GM12873 (cell line): Measurements from ENCODE around the gene STK24.

ENCODE experiments used
- TF ChIP-seq, protein P1 (sequence below): IDR thresholded peaks from 2 replicates; pipeline ENCODE4 v1.5.1; 2012; ENCODE audit warnings: low read depth, mild to moderate bottlenecking, moderate library complexity, low read length, control low read depth; ENCODE audit not compliant: insufficient read depth; ENCODE audit errors: missing control alignments

Gene STK24

DNA sequence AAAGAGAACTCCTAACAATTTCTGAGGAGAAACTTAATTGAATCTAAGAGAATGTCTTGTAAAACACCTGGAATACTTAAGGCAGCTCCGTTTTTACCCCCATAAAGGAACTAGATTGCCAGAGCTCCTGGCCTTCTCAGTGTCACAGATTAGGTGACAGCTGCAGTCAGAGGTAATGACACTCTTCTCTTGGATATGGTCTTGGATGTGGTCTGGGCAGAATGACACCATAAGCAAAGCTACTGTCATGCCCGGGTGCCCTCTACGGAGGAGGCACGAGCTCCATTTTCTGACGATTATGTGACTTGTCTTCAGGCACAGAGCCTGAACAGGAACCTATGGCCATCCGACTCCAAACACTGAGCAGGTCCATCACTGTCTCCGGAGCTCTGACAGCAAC, 46.7 kb downstream of the STK24 start:
- TF ChIP-seq, protein P1, sequence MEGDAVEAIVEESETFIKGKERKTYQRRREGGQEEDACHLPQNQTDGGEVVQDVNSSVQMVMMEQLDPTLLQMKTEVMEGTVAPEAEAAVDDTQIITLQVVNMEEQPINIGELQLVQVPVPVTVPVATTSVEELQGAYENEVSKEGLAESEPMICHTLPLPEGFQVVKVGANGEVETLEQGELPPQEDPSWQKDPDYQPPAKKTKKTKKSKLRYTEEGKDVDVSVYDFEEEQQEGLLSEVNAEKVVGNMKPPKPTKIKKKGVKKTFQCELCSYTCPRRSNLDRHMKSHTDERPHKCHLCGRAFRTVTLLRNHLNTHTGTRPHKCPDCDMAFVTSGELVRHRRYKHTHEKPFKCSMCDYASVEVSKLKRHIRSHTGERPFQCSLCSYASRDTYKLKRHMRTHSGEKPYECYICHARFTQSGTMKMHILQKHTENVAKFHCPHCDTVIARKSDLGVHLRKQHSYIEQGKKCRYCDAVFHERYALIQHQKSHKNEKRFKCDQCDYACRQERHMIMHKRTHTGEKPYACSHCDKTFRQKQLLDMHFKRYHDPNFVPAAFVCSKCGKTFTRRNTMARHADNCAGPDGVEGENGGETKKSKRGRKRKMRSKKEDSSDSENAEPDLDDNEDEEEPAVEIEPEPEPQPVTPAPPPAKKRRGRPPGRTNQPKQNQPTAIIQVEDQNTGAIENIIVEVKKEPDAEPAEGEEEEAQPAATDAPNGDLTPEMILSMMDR, result no peak

DNA sequence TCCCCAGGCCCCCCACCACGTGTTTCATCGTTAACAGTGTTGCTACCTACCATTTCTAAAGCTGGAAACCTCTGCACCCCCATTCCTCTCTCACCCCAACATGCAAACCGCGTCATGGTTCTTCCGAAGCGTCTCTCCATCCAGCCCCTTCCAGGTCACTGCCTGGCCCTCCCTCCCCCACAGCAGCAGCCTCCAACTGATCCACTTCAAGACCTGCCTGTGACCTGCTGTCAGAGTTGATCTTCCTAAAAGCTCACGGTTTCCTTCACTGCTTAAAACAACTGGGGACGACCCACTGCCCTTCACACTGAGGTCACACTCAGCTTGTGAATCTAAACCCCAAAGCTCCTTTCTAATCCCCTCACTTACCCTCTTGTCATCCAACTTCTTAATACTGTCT, 47.7 kb downstream of the STK24 start:
- TF ChIP-seq, protein P1, result no peak

DNA sequence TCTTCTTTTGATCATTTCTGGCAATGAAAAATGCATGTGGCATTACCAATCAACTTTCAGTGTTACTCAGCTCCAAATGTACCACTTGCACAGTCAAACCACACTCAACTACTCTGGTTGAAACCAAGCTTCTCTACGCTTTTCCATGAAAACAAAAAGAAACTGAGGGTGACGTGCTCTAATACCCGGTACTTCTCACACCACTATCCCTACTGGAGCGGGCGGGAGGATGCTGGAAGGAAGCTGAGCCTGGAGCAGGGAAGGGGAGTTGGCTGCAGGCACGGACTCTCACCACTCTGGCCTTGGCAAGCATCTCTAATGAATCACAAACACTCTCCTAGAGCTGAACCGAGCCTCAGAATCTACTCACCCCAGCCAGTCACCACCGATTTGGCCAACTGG, 48.2 kb downstream of the STK24 start:
- TF ChIP-seq, protein P1, result no peak

DNA sequence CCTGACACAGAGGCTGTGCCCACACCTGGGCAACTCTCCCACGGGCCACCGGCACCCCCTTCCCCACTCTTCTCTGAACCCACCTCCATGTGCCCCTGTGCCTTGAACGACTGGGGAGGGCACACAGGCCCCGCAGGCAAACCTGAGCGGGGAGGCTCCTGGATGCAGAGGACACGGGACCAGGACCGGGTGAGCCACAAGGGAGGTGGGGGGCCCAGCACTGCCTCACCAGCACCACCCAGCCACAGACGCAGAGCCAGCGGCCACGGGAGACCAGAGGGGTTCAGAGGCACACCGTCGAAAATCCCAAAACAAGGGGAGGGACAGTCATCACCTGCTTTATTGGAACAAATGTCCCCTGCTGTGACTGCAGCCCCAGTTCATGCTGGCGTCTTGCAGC, 49.4 kb downstream of the STK24 start:
- TF ChIP-seq, protein P1, result no peak

DNA sequence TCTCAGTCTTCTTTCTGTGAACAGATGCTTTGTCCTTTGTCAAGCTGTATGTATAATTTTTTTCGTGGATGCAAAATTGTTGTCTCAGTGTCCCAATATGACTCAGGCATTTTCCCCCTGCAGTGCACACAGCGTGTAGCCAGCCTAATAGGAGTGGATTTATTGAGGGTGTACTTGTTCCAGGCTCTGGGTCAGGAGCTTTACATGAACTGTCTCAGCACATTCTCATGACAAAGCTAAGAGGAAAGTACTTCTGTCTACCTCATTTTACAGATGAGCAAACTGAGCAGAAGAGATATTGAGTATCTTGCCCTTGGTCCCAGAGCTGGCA, 50.8 kb downstream of the STK24 start:
- TF ChIP-seq, protein P1, result no peak

DNA sequence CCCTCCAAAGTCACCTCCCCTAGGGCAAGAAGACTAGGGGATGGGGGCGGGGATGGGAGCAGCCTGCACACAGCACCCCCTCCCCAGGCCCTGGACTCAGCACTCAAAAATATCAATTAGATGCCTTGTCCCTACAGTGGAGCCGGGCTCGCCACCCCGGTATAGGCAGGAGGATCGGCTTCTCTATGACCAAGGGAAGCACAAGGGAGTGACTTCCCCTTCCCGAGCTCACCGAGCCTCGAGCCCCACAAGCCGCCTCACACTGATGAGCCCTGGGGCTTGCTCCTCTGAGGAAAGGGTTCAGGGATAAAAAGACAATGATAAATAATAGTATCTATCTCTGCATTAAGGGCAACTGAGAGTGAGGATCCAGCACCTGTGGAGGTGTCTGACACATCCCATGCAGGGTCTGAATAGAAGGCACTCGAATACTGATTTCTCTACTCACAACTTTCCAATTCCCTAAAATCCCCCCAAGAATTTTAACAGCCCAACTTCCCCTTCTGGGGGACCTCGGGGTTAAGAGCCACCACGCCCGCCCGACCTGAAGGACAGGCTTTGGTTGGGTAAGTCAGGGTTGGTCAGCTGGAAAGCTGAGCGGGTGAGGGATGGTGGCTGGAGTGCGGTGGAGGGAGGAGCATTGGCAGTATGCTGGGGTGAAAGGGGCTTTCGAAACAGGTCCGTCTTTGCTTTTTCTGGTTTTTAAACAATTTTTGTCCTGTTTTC, 51.3 kb downstream of the STK24 start:
- TF ChIP-seq, protein P1, result no peak

DNA sequence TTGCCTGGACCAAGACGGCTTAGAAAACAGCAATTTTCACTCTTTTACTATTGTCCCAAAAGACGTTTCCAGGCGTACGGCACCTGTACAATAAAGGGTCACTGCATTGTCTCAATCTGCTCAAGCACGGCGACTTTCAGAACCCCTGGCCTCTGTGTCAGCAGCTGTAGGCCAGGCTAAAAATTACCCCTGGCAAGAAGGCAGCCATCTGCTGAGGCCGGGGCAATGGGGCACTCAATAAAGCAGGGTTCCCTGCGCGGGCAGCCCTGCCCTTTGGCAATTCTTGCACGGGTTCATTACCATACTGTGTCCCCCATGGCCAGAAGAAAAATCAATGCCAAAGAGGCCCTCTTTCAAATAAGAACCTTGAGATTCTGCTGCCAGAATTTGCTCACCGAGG, 52.1 kb downstream of the STK24 start:
- TF ChIP-seq, protein P1, result no peak
